ENCODE measurements around the gene CNTN6.

DNA sequence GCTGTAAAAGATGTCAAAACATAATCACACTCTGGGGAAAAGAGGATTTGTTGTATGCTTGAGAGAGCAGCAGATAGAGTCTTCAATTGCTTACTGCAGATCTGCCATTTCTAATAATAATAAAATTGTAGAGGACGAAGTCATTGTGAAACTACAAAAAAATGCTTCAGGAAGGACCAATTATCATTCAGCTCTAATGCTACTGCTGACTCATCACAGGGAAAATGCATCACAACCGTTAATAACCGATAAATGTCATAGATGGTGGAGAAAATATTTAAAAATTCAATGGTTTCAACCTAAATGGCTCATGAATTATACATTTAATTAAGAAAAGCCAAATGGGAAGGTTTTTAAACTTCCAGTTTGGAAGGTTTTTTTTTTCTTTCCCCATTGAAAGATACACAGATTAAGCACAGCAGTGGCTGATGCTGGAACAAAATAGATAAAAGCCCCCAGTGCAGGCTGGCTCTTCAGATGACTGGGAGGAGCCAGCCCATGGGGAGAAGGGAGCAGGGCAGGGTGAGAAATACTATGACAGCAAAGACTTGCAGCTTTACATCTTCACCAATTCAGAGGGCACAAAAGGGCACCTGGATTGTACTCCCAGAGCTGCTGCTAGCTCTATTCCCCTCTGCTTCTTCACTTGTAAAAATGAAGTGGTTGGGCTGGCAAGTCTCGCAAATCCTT lies 196.1 kb downstream of the CNTN6 start:
- TF ChIP-seq, protein P1, sequence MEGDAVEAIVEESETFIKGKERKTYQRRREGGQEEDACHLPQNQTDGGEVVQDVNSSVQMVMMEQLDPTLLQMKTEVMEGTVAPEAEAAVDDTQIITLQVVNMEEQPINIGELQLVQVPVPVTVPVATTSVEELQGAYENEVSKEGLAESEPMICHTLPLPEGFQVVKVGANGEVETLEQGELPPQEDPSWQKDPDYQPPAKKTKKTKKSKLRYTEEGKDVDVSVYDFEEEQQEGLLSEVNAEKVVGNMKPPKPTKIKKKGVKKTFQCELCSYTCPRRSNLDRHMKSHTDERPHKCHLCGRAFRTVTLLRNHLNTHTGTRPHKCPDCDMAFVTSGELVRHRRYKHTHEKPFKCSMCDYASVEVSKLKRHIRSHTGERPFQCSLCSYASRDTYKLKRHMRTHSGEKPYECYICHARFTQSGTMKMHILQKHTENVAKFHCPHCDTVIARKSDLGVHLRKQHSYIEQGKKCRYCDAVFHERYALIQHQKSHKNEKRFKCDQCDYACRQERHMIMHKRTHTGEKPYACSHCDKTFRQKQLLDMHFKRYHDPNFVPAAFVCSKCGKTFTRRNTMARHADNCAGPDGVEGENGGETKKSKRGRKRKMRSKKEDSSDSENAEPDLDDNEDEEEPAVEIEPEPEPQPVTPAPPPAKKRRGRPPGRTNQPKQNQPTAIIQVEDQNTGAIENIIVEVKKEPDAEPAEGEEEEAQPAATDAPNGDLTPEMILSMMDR (IDR thresholded peaks at IDR 0.05) = no peak
- no peak for TF ChIP-seq POLR2A (IDR thresholded peaks at IDR 0.05)
